A673 (cell line): ENCODE results near the gene CEACAM6.

Experiments
- CTCF ChIP-seq: fragments of 300-800, 200-600 bp; sonication (generic); conservative IDR thresholded peaks from 2 replicates; pipeline ENCODE4 v1.5.1; 2017; ENCODE audit warnings: low read depth, mild to moderate bottlenecking, antibody characterized with exemption, low read length, moderate library complexity, mixed read lengths
- EZH2 ChIP-seq: fragments of 200-600 bp; sonication (generic); IDR thresholded peaks from 2 replicates; pipeline ENCODE4 v1.6.1; 2017; ENCODE audit warnings: borderline replicate concordance, low read depth, mild to moderate bottlenecking, mixed read lengths, antibody characterized with exemption, low read length; ENCODE audit not compliant: poor library complexity, severe bottlenecking

- TF ChIP-seq CTCF, result no peak
- TF ChIP-seq EZH2, result no peak
Measured at GRCh38 chr19:41769608-41770007, 14.3 kb downstream of the CEACAM6 start.
